ENCODE measurements around the gene TRIM71.

DNA sequence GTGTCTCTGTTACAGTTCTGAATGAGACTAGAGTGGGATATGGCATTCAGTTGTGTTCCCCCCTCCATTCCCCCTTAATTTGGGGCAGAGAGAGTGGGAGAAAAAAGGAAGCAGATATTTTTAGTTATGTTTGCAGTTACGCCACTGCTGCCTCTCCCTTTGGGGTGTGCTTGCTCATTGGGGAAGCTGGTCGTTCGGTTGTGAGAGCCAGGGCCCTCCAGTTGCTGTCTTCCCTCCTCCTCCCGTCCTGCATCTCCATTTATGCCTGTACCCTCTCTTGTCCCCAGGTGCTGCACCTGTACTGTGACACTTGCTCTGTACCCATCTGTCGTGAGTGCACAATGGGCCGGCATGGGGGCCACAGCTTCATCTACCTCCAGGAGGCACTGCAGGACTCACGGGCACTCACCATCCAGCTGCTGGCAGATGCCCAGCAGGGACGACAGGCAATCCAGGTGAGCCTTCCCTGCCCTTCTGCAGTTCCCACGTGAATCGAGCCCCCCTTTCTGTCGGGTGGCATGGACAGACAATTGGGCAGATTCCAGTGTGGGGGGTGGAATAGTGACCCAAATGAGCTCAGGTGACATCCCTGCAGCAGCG lies 55.8 kb downstream of the TRIM71 start:
- TF ChIP-seq, protein P1, sequence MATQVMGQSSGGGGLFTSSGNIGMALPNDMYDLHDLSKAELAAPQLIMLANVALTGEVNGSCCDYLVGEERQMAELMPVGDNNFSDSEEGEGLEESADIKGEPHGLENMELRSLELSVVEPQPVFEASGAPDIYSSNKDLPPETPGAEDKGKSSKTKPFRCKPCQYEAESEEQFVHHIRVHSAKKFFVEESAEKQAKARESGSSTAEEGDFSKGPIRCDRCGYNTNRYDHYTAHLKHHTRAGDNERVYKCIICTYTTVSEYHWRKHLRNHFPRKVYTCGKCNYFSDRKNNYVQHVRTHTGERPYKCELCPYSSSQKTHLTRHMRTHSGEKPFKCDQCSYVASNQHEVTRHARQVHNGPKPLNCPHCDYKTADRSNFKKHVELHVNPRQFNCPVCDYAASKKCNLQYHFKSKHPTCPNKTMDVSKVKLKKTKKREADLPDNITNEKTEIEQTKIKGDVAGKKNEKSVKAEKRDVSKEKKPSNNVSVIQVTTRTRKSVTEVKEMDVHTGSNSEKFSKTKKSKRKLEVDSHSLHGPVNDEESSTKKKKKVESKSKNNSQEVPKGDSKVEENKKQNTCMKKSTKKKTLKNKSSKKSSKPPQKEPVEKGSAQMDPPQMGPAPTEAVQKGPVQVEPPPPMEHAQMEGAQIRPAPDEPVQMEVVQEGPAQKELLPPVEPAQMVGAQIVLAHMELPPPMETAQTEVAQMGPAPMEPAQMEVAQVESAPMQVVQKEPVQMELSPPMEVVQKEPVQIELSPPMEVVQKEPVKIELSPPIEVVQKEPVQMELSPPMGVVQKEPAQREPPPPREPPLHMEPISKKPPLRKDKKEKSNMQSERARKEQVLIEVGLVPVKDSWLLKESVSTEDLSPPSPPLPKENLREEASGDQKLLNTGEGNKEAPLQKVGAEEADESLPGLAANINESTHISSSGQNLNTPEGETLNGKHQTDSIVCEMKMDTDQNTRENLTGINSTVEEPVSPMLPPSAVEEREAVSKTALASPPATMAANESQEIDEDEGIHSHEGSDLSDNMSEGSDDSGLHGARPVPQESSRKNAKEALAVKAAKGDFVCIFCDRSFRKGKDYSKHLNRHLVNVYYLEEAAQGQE (IDR thresholded peaks at IDR 0.05; ENCODE audit: insufficient read depth in 1 of 2, low read depth in 2 of 2, low read length in 2 of 2): no peak
- TF ChIP-seq POLR2AphosphoS5 (IDR thresholded peaks at IDR 0.05; ENCODE audit: low read depth, low read length) (no peak), TAF1 (IDR thresholded peaks at IDR 0.05; ENCODE audit: borderline replicate concordance, insufficient read depth, low read length) (no peak)

All from PFSK-1 (cell line).